Liver (tissue), 9 donors: Measurements from ENCODE around the gene IL17RB. TPM values are rescaled to one million over a fixed set of nuclear protein-coding genes. Genes with fewer than 3 reads are reported as not detected.
A peak's percentile ranks its signal among the peaks of the same experiment; 100 is the strongest.

Experiments
- DNase-seq: peaks from one replicate; pipeline ENCODE4 v3.0.0-alpha.2; 2017; ENCODE audit warnings: low spot score
- H3K27ac ChIP-seq, 2 donors: one replicate each; pipeline ENCODE4 v1.7.0; 2013; ENCODE audit warnings: inconsistent platforms in 2 of 2, low read length in 2 of 2, control low read depth in 1 of 2, low read depth in 1 of 2, mild to moderate bottlenecking in 1 of 2
- H3K27me3 ChIP-seq, 4 donors: one replicate each; pipeline versions ENCODE4 v1.6.1 to v1.7.0; 2013; ENCODE audit warnings: low read length in 3 of 4, inconsistent platforms in 1 of 4, mild to moderate bottlenecking in 1 of 4, moderate library complexity in 1 of 4; ENCODE audit not compliant: control insufficient read depth in 4 of 4, insufficient read depth in 4 of 4
- H3K36me3 ChIP-seq, 4 donors: one replicate each; pipeline versions ENCODE4 v1.6.1 to v1.7.0; 2013; ENCODE audit warnings: low read length in 3 of 4, mild to moderate bottlenecking in 3 of 4, low read depth in 1 of 4, moderate library complexity in 1 of 4; ENCODE audit not compliant: control insufficient read depth in 4 of 4, insufficient read depth in 3 of 4
- H3K4me1 ChIP-seq, 4 donors: one replicate each; pipeline versions ENCODE4 v1.6.1 to v1.7.0; 2013; ENCODE audit warnings: low read length in 3 of 4, mild to moderate bottlenecking in 3 of 4, moderate library complexity in 1 of 4; ENCODE audit not compliant: control insufficient read depth in 4 of 4, insufficient read depth in 4 of 4
- H3K4me3 ChIP-seq, 3 donors: one replicate each; pipeline versions ENCODE4 v1.6.1 to v1.7.0; 2013; ENCODE audit warnings: low read length in 3 of 3, control low read depth in 1 of 3, low read depth in 1 of 3, mild to moderate bottlenecking in 1 of 3
- H3K9ac ChIP-seq, 2 donors: one replicate each; pipeline ENCODE4 v1.7.0; 2013; ENCODE audit warnings: low read length in 2 of 2, mild to moderate bottlenecking in 2 of 2, moderate library complexity in 2 of 2, control low read depth in 1 of 2, low read depth in 1 of 2
- H3K9me3 ChIP-seq, 4 donors: one replicate each; pipeline versions ENCODE4 v1.6.1 to v1.7.0; 2013; ENCODE audit warnings: low read length in 3 of 4; ENCODE audit not compliant: control insufficient read depth in 4 of 4
- FOXA2 ChIP-seq: IDR thresholded peaks from 2 replicates; pipeline ENCODE4 v1.6.1; 2016; ENCODE audit warnings: antibody characterized with exemption
- HNF4A ChIP-seq, 2 donors: conservative IDR thresholded peaks; 2 replicates each; pipeline ENCODE4 v1.6.1; 2016; ENCODE audit warnings: antibody characterized with exemption in 2 of 2, mild to moderate bottlenecking in 2 of 2
- HNF4G ChIP-seq: IDR thresholded peaks from 2 replicates; pipeline ENCODE4 v1.6.1; 2016; ENCODE audit warnings: antibody characterized with exemption
- JUND ChIP-seq, 2 donors: IDR thresholded peaks; 2 replicates each; pipeline ENCODE4 v1.6.1; 2016; ENCODE audit warnings: antibody characterized with exemption in 2 of 2
- NR2F2 ChIP-seq: IDR thresholded peaks from 2 replicates; pipeline ENCODE4 v1.6.1; 2016; ENCODE audit warnings: antibody characterized with exemption
- RXRA ChIP-seq, 2 donors: IDR thresholded peaks; 2 replicates each; pipeline ENCODE4 v1.6.1; 2017 to 2018; ENCODE audit warnings: antibody characterized with exemption in 2 of 2, mild to moderate bottlenecking in 1 of 2
- SP1 ChIP-seq: IDR thresholded peaks from 2 replicates; pipeline ENCODE4 v1.6.1; 2018; ENCODE audit warnings: antibody characterized with exemption, mild to moderate bottlenecking
- TAF1 ChIP-seq: conservative IDR thresholded peaks from 2 replicates; pipeline ENCODE4 v1.6.1; 2016; ENCODE audit warnings: antibody characterized with exemption, mild to moderate bottlenecking
- YY1 ChIP-seq: IDR thresholded peaks from 2 replicates; pipeline ENCODE4 v1.6.1; 2016; ENCODE audit warnings: antibody characterized with exemption, mild to moderate bottlenecking
- WGBS: extraction: QIAGEN DNeasy Blood & Tissue Kit; methylation state at CpG from one replicate; pipeline ENCODE4 v1.1.7; 2013; 5-methylcytosine and 5-hydroxymethylcytosine counted together
- polyA plus RNA-seq, 2 donors: library from polyadenylated mRNA; stranded (reverse) in 1 of 2; unstranded in 1 of 2; fragments of 200-250 nt in 1 of 2; fragments of >200 nt in 1 of 2; fragmentation: Nextera tagmentation in 1 of 2; extraction: Ambion mirVana in 1 of 2; gene quantifications; one replicate each; pipeline versions ENCODE4 v1.2.1 to v1.2.3, GENCODE V29; 2013 to 2015
- total RNA-seq, 2 donors: library from RNA; depleted of rRNA; stranded (reverse); fragments of >200 nt; gene quantifications; one replicate each; pipeline ENCODE4 v1.2.3, GENCODE V29; 2014
- TF ChIP-seq, protein P1 (sequence below): IDR thresholded peaks from 2 replicates; pipeline ENCODE4 v1.6.1; 2016; ENCODE audit warnings: antibody characterized with exemption
- TF ChIP-seq, protein P2 (sequence below): IDR thresholded peaks from 2 replicates; pipeline ENCODE4 v1.6.1; 2016; ENCODE audit warnings: antibody characterized with exemption
- TF ChIP-seq, protein P3 (sequence below): IDR thresholded peaks from 2 replicates; pipeline ENCODE4 v1.6.1; 2016; ENCODE audit warnings: antibody characterized with exemption, mild to moderate bottlenecking
- donor health status: healthy.
- donor health status: healthy.
- donor health status: healthy.
- donor health status: healthy.
- donor health status: healthy.

IL17RB gene
- total and polyA plus RNA-seq, 4 donors, result 11.8 to 21.6 (median 15.8) TPM

DNA sequence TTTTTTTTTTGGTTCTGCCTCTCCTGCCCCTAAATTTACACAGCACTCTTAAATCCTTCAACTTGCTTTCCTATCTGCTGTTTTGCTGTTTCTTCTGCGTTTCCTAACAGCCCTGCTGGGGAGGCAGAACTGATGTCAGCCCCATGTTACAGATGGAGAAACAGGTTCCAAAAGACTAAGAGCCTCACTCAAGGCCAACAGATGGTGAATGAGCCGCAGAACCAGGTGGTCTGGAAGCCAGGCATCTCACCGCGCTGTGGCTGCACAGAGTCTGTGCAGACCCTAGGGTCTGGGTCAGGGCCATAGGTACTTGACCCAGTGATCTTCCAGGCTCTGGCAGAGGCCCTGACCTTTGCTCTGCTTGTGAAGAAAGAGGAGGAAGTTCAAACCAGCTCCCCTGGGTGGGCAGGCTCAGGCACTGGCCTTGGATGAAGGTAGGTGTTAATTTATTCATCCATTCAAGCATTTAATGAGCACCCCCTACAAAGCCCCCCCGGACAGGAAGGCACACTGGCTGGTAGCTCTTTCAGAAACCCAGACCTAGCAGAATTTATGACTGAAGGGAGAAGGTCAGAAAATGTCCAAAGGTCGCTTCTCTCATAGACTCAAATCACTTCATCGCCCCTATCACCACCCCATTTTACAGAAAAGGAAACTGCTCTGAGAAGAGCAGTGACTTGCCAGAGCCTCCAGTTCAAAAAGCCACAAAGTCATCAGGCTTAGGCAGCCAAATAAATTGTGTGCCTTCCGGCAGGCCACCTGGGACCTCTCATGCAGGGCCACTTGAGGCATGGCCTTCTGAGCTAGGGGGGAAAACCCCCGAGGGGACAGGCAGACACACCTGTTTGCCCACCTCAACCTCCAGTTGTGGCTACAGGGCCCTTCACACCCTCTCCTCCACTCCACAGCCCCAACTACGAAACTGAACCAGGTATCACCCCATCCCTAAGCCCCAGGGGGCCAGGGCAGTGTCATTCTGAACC is 2.9 kb upstream of the IL17RB start:
- 41% methylated on average over 10 of the region's 10 CpGs for WGBS
- Histone ChIP-seq H3K27ac (peak overlapping the region; percentile 98 to 99), H3K36me3 (peaks cover 0 to 13% (median 5%) of the 10 kb centered on the region in 4 donors), H3K27me3 (no peaks in the 10 kb centered on the region), H3K9me3 (no peaks in the 10 kb centered on the region), H3K4me3 (peak overlapping the region; percentile 12 to 85 (median 26)), H3K9ac (peak overlapping the region; percentile 61 to 86), H3K4me1 (peaks cover 2 to 52% (median 18%) of the 10 kb centered on the region in 4 donors)
- peak; percentile 38 for DNase-seq
- TF ChIP-seq TAF1, result no peak
- TF ChIP-seq RXRA (IDR thresholded peaks at IDR 0.05), result peak; percentile 45 to 49
- peak; percentile 9 for TF ChIP-seq SP1
- TF ChIP-seq HNF4G, result peak; percentile 38
- peak; percentile 70 for TF ChIP-seq NR2F2
- no peak for TF ChIP-seq FOXA2
- TF ChIP-seq, protein P1, sequence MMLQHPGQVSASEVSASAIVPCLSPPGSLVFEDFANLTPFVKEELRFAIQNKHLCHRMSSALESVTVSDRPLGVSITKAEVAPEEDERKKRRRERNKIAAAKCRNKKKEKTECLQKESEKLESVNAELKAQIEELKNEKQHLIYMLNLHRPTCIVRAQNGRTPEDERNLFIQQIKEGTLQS, result peak; percentile 1
- peak; percentile 6 to 45 for TF ChIP-seq HNF4A (conservative IDR thresholded peaks at IDR 0.05)
- TF ChIP-seq JUND (IDR thresholded peaks at IDR 0.05), result peak in 1 of 2 donors; percentile 3
- TF ChIP-seq YY1, result no peak

DNA sequence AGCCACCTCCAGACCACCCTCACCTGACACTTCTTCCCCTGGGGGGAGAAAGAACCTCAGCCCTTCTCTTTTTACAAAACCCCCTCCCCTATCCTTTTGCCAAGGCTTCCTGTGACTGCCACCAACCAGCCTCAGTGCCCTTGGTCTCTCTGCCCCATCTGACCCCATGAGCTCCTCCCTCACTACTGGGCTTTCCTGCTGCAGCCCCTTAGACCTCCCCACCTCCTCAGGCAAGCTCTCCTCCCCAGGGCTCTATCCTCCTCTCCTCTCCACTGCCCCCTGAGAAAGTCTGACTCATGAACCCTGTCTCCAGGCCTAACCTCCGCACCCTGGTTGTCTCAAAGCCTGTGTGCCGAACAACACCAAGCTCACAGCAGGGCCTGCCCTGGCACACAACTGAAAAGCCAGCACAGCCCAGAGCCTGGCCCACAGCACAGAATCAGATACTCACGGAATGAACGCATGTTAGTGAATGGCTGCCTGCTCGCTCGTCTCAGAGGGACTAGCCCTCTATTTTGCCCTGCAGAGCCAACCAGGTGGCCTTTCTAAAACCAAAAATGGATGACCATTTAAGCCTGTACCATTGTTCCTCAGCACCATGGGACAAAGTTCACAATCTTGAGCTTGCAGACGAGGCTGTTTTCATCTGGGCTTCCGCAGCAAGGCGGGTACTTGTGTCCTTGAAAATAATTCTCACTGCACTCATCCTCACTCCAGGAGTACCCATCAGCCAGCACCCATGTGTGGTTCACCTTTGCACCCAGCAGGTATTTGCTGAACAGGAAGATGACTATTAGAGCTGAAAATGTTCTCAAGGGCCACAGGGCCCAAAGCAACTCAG is 1.9 kb upstream of the IL17RB start:
- H3K9me3 ChIP-seq, result no peaks in the 10 kb centered on the region
- WGBS, result 37% methylated on average over 9 of the region's 9 CpGs
- H3K36me3 ChIP-seq, result peaks cover 0 to 3% (median 0%) of the 10 kb centered on the region in 4 donors
- peak overlapping the region; percentile 98 to 99 for H3K27ac ChIP-seq
- peak overlapping the region; percentile 49 to 85 (median 58) for H3K4me3 ChIP-seq
- no peaks in the 10 kb centered on the region for H3K27me3 ChIP-seq
- peaks cover 2 to 46% (median 18%) of the 10 kb centered on the region in 4 donors for H3K4me1 ChIP-seq
- H3K9ac ChIP-seq, result peak overlapping the region; percentile 61 to 90
- TF ChIP-seq, protein P2, sequence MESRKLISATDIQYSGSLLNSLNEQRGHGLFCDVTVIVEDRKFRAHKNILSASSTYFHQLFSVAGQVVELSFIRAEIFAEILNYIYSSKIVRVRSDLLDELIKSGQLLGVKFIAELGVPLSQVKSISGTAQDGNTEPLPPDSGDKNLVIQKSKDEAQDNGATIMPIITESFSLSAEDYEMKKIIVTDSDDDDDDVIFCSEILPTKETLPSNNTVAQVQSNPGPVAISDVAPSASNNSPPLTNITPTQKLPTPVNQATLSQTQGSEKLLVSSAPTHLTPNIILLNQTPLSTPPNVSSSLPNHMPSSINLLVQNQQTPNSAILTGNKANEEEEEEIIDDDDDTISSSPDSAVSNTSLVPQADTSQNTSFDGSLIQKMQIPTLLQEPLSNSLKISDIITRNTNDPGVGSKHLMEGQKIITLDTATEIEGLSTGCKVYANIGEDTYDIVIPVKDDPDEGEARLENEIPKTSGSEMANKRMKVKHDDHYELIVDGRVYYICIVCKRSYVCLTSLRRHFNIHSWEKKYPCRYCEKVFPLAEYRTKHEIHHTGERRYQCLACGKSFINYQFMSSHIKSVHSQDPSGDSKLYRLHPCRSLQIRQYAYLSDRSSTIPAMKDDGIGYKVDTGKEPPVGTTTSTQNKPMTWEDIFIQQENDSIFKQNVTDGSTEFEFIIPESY, result no peak
- TF ChIP-seq RXRA (IDR thresholded peaks at IDR 0.05) (peak in 1 of 2 donors; percentile 6), HNF4A (conservative IDR thresholded peaks at IDR 0.05) (peak in 1 of 2 donors; percentile 68), YY1 (peak; percentile 79), SP1 (peak; percentile 46)
- TF ChIP-seq, protein P3, sequence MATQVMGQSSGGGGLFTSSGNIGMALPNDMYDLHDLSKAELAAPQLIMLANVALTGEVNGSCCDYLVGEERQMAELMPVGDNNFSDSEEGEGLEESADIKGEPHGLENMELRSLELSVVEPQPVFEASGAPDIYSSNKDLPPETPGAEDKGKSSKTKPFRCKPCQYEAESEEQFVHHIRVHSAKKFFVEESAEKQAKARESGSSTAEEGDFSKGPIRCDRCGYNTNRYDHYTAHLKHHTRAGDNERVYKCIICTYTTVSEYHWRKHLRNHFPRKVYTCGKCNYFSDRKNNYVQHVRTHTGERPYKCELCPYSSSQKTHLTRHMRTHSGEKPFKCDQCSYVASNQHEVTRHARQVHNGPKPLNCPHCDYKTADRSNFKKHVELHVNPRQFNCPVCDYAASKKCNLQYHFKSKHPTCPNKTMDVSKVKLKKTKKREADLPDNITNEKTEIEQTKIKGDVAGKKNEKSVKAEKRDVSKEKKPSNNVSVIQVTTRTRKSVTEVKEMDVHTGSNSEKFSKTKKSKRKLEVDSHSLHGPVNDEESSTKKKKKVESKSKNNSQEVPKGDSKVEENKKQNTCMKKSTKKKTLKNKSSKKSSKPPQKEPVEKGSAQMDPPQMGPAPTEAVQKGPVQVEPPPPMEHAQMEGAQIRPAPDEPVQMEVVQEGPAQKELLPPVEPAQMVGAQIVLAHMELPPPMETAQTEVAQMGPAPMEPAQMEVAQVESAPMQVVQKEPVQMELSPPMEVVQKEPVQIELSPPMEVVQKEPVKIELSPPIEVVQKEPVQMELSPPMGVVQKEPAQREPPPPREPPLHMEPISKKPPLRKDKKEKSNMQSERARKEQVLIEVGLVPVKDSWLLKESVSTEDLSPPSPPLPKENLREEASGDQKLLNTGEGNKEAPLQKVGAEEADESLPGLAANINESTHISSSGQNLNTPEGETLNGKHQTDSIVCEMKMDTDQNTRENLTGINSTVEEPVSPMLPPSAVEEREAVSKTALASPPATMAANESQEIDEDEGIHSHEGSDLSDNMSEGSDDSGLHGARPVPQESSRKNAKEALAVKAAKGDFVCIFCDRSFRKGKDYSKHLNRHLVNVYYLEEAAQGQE, result peak; percentile 55
- no peak for DNase-seq
